Raji (cell line): ENCODE data around the gene GPSM1.

Experiments used
- POLR2A ChIP-seq: IDR thresholded peaks from 2 replicates; pipeline ENCODE4 v1.6.1; 2011; ENCODE audit warnings: low read depth, low read length, control low read depth; ENCODE audit not compliant: insufficient read depth

Gene GPSM1

GRCh38 chr9:136401173-136401922 lies 74.0 kb downstream of the GPSM1 start:
- no peak for TF ChIP-seq POLR2A

- no peak for TF ChIP-seq POLR2A
Measured at GRCh38 chr9:136402067-136402466, 74.7 kb downstream of the GPSM1 start.

GRCh38 chr9:136403538-136403914 lies 76.2 kb downstream of the GPSM1 start:
- no peak for TF ChIP-seq POLR2A

GRCh38 chr9:136403915-136404800 lies 76.8 kb downstream of the GPSM1 start:
- no peak for TF ChIP-seq POLR2A

GRCh38 chr9:136404801-136405136 lies 77.4 kb downstream of the GPSM1 start:
- no peak for TF ChIP-seq POLR2A

GRCh38 chr9:136405481-136405880 lies 78.1 kb downstream of the GPSM1 start:
- TF ChIP-seq POLR2A: no peak

- TF ChIP-seq POLR2A: no peak
Measured at GRCh38 chr9:136407911-136408310, 80.6 kb downstream of the GPSM1 start.
